Fibroblast of mammary gland (primary cell): ENCODE results near the gene DNAJB4.
"Not testable (repeated sequence)": the region's sequence is repeated elsewhere in the genome, so short reads cannot be mapped to it uniquely, and the experiment has no call there.

Experiments
- DNase-seq: peaks from one replicate; pipeline ENCODE4 v3.0.0-alpha.2; 2010; ENCODE audit warnings: low read depth
- H3K4me3 ChIP-seq: 2 replicates; pipeline ENCODE4 v1.5.1; 2011; ENCODE audit warnings: low read depth, mild to moderate bottlenecking, low read length, moderate library complexity; ENCODE audit not compliant: control insufficient read depth
- CTCF ChIP-seq: conservative IDR thresholded peaks from 2 replicates; pipeline ENCODE4 v1.5.1; 2011; ENCODE audit warnings: low read depth, low read length, inconsistent platforms; ENCODE audit not compliant: control insufficient read depth, insufficient read depth

The DNAJB4 gene

DNA sequence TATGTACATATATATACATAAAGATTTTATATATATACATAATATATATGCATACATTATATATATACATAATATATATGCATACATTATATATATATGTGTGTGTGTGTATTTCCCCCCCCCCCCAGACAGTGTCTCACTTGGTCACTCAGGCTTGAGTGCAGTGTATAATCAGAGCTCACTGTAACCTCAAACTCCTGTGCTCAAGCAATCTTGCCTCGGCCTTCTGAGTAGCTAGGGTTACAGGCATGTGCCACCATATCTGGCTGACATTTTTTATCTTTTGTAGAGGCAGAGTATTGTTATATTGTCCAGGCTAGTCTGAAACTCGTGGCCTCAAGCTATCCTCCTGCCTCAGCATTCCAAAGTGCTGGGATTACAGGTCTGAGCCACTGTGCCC lies 16.8 kb upstream of the DNAJB4 start:
- no peak overlapping the region for H3K4me3 ChIP-seq
- DNase-seq, result no peak
- TF ChIP-seq CTCF, result no peak

DNA sequence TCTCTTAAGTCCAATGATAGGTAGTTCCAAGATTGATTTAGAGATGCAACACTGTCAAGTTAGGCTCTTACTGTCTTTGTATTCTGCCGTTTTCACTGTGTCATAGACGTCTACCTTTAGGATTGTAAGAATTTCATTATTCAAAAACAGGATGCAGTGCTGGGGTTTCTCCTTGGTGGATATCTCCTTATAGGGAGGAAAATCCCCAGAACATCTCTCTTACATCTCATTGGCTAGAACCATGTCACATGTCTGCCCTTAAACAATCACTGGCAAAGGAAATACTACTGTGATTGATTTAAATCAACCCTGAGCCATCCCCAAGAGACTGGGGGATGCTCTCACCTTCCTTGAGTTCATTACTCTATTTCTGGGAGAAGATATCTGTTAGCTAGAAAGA lies 15.0 kb upstream of the DNAJB4 start:
- H3K4me3 ChIP-seq, result no peak overlapping the region
- DNase-seq, result no peak
- no peak for TF ChIP-seq CTCF

DNA sequence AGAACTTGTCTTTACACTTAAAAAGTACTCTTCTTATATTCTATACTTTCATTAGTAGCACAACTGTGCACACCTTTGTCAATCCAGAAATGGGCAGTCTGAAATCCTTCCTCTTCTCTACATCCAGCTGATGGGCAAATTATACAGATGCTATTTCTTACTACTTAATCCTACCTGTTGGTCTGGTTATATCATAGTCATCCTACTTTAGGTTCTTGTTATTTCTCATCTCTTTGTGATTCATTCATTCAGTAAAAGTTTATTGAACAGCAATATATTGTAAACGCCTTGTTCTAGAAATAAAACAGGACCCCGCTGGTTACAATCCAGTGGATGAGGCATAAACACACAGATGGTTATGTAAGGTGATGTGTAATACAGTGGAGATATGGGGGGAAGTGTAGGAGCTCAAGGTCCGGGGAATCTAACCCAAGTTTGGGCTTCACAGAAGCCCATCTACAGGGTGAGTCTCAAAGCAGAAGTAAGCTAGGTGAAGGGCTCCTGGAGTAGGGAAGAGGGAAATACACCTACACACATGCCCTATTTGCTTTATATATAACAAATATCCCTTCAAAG lies 14.0 kb upstream of the DNAJB4 start:
- H3K4me3 ChIP-seq, result no peak overlapping the region
- no peak for TF ChIP-seq CTCF
- no peak for DNase-seq

DNA sequence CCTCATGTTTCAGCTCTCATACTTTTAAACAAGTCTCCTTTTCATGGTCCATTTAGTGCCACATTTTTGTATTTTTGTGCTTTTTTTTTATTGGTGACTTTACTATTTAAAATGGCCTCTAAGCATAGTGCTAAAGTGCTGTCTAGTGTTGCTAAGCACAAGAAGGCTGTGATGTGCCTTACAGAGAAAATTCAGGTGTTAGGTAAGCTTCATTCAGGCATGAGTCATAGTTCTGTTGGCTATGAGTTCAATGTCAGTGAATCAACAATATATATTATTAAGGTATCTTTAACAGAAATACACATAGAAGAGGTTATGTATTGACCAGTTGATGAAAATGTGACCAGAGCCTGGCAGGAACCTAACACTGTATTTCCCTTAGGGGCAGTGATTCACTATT lies 13.1 kb upstream of the DNAJB4 start:
- no peak for TF ChIP-seq CTCF
- H3K4me3 ChIP-seq, result no peak overlapping the region
- no peak for DNase-seq

- H3K4me3 ChIP-seq, result no peak overlapping the region
- DNase-seq, result no peak
- TF ChIP-seq CTCF, result no peak
These were observed 10.5 kb upstream of the DNAJB4 start for GRCh38 chr1:77994117-77994705.

DNA sequence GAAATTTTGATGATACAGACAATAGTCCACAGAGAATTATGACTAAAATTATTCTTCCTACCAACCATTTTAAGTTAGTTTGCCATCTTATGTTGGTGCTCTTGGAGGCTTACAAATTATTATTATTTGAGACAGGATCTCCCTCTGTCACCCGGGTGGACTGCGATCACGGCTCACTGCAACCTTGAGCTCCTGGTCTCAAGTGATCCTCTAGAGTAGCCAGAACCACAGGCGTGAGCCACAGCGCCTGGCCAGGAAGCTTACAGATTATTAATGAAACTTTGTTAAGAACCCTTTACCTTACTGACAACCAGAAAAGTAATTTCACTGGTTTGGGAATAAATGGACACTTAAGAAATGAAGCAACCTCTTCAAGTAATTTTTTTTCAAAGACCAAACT lies 8.0 kb upstream of the DNAJB4 start:
- no peak for DNase-seq
- H3K4me3 ChIP-seq, result no peak overlapping the region
- no peak for TF ChIP-seq CTCF

DNA sequence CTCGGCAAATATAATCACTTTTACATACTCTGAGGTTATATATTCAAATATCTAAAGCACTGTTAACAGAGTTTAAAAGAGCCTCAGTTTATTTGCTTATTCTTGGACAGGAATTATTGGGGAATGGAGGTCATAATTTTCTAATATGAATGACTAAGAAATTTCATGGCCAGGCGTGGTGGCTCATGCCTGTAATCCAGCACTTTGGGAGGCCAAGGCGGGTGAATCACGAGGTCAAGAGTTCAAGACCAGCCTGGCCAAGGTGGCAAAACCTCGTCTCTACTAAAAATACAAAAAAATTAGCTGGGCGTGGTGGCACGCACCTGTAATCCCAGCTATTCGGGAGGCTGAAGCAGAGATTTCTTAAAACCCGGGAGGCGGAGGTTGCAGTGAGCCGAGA lies 4.2 kb upstream of the DNAJB4 start:
- DNase-seq, H3K4me3 ChIP-seq: not testable (repeated sequence)
